SK-N-SH (cell line): ENCODE results near the gene KPNA2.
A peak's percentile ranks its signal among the peaks of the same experiment; 100 is the strongest.

Source experiments
- CTCF ChIP-seq: fragments of 200-600 bp; sonication (generic); IDR thresholded peaks from 2 replicates; pipeline ENCODE4 v1.6.1; 2017; ENCODE audit warnings: antibody characterized with exemption, mild to moderate bottlenecking, moderate library complexity
- EP300 ChIP-seq, 2 experiments: IDR thresholded peaks; 2 replicates each; pipeline versions ENCODE4 v1.4.0 to v1.6.1; 2012; ENCODE audit warnings: borderline replicate concordance in 1 of 2, low read depth in 1 of 2, low read length in 1 of 2
- EZH2phosphoT487 ChIP-seq: fragments of 200-600 bp; sonication (generic); IDR thresholded peaks from 2 replicates; pipeline ENCODE4 v1.6.1; 2017; ENCODE audit warnings: low read depth, mixed run types, mild to moderate bottlenecking, antibody characterized with exemption, moderate library complexity, borderline replicate concordance
- GABPA ChIP-seq: IDR thresholded peaks from 2 replicates; pipeline ENCODE4 v1.4.0; 2012; ENCODE audit warnings: low read depth, mild to moderate bottlenecking
- JUND ChIP-seq: IDR thresholded peaks from 2 replicates; pipeline ENCODE4 v1.4.0; 2012
- MEF2A ChIP-seq: IDR thresholded peaks from 2 replicates; pipeline ENCODE4 v1.4.0; 2012; ENCODE audit warnings: low read depth, borderline replicate concordance
- NFIC ChIP-seq: IDR thresholded peaks from 2 replicates; pipeline ENCODE4 v1.4.0; 2012; ENCODE audit warnings: borderline replicate concordance
- RAD21 ChIP-seq: IDR thresholded peaks from 2 replicates; pipeline ENCODE4 v1.6.1; 2012; ENCODE audit warnings: mild to moderate bottlenecking, low read length
- REST ChIP-seq: IDR thresholded peaks from 2 replicates; pipeline ENCODE4 v1.6.1; 2012; ENCODE audit warnings: mild to moderate bottlenecking, low read depth, low read length, moderate library complexity
- SIN3A ChIP-seq: IDR thresholded peaks from 2 replicates; pipeline ENCODE4 v1.6.1; 2012; ENCODE audit warnings: low read depth, mild to moderate bottlenecking, low read length, moderate library complexity, borderline replicate concordance
- TAF1 ChIP-seq: IDR thresholded peaks from 2 replicates; pipeline ENCODE4 v1.6.1; 2012; ENCODE audit warnings: low read depth, mild to moderate bottlenecking, low read length, moderate library complexity, borderline replicate concordance

GRCh38 chr17:68054296-68054900 is 18.9 kb downstream of the KPNA2 start:
- TF ChIP-seq GABPA (no peak), CTCF (no peak), EP300 (IDR thresholded peaks at IDR 0.05; ENCODE audit: borderline replicate concordance in 1 of 2, low read depth in 1 of 2, low read length in 1 of 2) (no peak), MEF2A (no peak), RAD21 (no peak), EZH2phosphoT487 (no peak), NFIC (0 out of 2 replicates have a peak, but pooled peaks have one; percentile 20), REST (no peak), TAF1 (no peak), JUND (no peak), SIN3A (no peak)
